Measurements from ENCODE around the gene MLPH. TPM values are rescaled to one million over a fixed set of nuclear protein-coding genes. Genes with fewer than 3 reads are reported as not detected.

Gene MLPH
- total RNA-seq, 4 donors from 2014 or later: 5.3 to 8.7 (median 7.8) TPM

DNA sequence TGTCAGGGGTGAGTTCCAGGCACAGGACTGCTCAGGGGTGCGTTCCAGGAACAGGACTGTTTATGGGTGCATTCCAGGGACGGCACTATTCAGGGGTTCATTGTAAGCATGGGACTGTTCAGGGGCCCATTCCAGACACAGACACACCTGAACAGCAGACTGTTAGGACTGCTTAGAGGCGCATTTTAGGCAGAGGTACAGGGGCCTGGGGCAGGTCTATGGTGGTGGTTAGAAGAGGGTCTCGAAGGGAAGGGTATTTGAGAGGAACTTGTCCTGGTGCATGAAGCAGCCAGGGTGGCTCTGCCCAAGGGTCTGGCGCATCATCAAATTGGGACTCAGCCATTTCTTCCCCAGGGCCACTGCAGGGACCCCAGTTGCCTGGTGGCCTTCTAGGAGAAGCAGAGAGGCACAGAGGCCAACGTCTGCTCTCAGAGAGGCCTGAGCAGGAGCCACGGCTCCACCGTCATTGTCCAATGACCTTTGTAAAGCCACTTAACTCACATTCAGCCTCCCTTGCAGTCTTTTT is 14.8 kb upstream of the MLPH start:
- TF ChIP-seq POLR2AphosphoS5 (IDR thresholded peaks at IDR 0.05) (no peak), EP300 (IDR thresholded peaks at IDR 0.05) (no peak), POLR2A (IDR thresholded peaks at IDR 0.05; ENCODE audit: low read depth) (no peak)
- TF ChIP-seq, protein P1, sequence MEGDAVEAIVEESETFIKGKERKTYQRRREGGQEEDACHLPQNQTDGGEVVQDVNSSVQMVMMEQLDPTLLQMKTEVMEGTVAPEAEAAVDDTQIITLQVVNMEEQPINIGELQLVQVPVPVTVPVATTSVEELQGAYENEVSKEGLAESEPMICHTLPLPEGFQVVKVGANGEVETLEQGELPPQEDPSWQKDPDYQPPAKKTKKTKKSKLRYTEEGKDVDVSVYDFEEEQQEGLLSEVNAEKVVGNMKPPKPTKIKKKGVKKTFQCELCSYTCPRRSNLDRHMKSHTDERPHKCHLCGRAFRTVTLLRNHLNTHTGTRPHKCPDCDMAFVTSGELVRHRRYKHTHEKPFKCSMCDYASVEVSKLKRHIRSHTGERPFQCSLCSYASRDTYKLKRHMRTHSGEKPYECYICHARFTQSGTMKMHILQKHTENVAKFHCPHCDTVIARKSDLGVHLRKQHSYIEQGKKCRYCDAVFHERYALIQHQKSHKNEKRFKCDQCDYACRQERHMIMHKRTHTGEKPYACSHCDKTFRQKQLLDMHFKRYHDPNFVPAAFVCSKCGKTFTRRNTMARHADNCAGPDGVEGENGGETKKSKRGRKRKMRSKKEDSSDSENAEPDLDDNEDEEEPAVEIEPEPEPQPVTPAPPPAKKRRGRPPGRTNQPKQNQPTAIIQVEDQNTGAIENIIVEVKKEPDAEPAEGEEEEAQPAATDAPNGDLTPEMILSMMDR (IDR thresholded peaks at IDR 0.05): no peak
- Histone ChIP-seq H3K4me1 (peaks cover 20 to 42% (median 37%) of the 10 kb centered on the region in 4 donors), H3K4me3 (no peak overlapping the region), H3K9me3 (no peaks in the 10 kb centered on the region), H3K36me3 (no peaks in the 10 kb centered on the region), H3K27ac (replicated peaks in 1 of 4) (peak overlapping the region in 3 of 4 donors; percentile 34 to 54 (median 40)), H3K27me3 (no peaks in the 10 kb centered on the region)
- 85% methylated on average over 8 of the region's 8 CpGs for WGBS
- intact Hi-C loops (cut with DNase I): loop anchor here (2.0 to 10.0 kb wide), 2 partner anchors 55 to 377 kb away; no protein-coding TSS in a partner anchor
- no peak for DNase-seq (ENCODE audit: extremely low spot score)

DNA sequence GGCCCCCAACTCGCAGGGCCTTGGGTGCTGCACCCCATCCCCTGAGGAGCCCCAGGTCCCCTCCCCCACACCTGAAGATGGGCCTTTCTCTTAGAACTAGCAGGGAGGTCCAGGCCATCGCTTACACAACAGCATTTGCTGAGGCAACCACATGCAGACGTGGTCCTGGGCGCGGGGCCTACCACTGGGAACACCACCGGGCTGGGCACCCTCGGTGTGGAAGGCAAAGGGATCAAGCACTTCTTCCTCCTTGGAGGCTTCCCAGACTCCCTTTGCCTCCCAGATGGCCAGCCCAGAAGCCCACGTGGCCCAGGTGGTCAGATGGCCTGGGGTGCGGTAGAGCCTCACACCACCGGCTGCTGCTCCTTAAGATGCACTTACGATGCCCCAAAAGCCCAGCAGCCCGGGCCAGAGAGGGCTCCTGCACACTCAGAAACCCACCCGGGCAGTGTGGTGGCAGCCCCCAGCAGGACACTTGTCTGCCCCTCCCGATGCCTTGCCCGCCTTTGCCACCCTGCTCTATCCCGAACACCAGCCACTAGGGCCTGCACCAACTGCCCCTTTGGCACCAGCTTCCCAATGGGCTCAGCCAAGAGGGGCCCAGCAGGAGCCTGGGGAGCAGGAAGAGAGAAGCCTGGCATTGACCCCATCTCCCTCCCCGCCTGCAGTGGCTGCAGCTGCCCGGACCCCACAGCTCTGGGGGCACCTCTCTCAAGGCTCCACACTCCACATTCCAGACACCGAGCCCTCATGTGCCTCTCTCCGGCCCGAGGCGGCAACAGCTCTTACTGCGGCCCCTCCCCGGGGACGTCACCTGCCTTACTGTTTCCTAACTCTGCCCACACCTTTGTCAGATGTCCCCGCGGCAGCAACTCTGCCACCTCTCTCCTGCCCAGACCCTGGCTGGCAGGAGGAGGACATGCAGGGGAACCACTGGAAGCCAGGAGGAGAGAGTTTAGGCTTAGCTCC is 13.9 kb upstream of the MLPH start:
- no peak for TF ChIP-seq POLR2AphosphoS5 (IDR thresholded peaks at IDR 0.05)
- no peak for TF ChIP-seq EP300 (IDR thresholded peaks at IDR 0.05)
- no peak for TF ChIP-seq POLR2A (IDR thresholded peaks at IDR 0.05; ENCODE audit: low read depth)
- TF ChIP-seq, protein P1 (IDR thresholded peaks at IDR 0.05): no peak
- intact Hi-C loops (cut with DNase I): loop anchor here (2.0 to 10.0 kb wide), 2 partner anchors 56 to 378 kb away; no protein-coding TSS in a partner anchor
- no peak overlapping the region for H3K4me3 ChIP-seq
- H3K27me3 ChIP-seq: no peaks in the 10 kb centered on the region
- H3K36me3 ChIP-seq: no peaks in the 10 kb centered on the region
- DNase-seq (ENCODE audit: extremely low spot score): no peak
- H3K9me3 ChIP-seq: no peaks in the 10 kb centered on the region
- WGBS: 96% methylated on average over 21 of the region's 27 CpGs
- peaks cover 20 to 42% (median 37%) of the 10 kb centered on the region in 4 donors for H3K4me1 ChIP-seq
- peak overlapping the region in 3 of 4 donors; percentile 91 to 95 (median 94) for H3K27ac ChIP-seq (replicated peaks in 1 of 4)

DNA sequence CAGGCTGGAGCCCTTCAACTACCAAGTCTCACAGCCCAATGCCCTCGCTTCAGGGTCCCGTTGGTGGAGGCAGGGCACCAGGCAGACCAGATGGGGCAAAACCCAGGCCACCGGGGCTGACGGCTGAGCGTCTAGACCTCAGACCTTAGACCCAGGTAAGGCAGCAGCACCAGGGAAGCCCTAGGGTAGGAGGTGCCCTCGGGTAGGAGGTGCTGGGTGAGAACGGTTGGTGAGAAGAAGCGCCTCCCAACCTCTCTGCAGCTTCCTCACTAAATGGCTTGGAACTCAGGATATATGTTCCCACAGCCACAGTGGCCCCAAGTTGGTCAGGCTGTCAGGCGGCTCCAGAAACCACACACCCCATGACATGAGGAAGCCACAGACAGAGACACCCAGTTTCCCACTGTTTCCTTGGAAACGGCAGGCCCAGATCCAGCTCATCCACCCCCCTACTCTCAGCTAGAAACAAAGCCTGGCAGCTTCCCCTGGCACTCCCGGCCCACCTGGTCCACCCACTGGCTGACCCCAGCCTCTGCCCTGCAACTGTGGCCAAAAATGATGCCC is 13.1 kb upstream of the MLPH start:
- DNase-seq (ENCODE audit: extremely low spot score): no peak
- no peaks in the 10 kb centered on the region for H3K36me3 ChIP-seq
- H3K4me3 ChIP-seq: peak overlapping the region in 1 of 4 donors; percentile 78
- intact Hi-C loops (cut with DNase I): loop anchor here (2.0 to 10.0 kb wide), 2 partner anchors 57 to 379 kb away; no protein-coding TSS in a partner anchor
- peaks cover 20 to 43% (median 38%) of the 10 kb centered on the region in 4 donors for H3K4me1 ChIP-seq
- 73% methylated on average over 5 of the region's 11 CpGs for WGBS
- H3K27me3 ChIP-seq: no peaks in the 10 kb centered on the region
- peak overlapping the region; percentile 91 to 95 (median 93) for H3K27ac ChIP-seq (replicated peaks in 1 of 4)
- no peaks in the 10 kb centered on the region for H3K9me3 ChIP-seq
- no peak for TF ChIP-seq EP300 (IDR thresholded peaks at IDR 0.05)

DNA sequence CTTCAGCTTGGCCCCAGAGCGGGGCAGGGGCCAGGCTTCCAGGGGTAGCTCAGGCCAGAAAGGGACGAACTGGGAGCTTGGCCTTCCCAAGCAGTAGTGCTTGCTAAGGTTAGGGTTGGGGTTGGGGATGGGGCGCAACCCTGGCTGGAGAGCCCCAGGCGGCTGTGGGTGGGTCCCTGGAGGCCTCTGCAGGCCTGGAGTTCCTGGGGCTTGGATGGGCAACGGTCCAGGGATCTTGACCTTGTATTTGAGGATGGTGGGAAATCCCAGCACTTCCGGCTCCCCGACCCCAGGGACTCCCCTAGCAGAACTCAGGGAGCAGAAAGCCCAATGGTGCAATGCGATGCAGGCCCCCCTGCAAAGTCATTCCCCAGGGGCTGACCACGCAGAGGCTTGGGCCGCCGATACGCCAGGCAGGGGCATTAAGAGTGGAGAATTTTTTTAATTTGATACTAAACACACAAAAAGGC is 12.6 kb upstream of the MLPH start:
- Histone ChIP-seq H3K27me3 (no peaks in the 10 kb centered on the region), H3K9me3 (no peaks in the 10 kb centered on the region), H3K36me3 (no peaks in the 10 kb centered on the region), H3K4me3 (peak overlapping the region; percentile 78 to 85 (median 80)), H3K27ac (replicated peaks in 1 of 4) (peak overlapping the region; percentile 91 to 95 (median 93)), H3K4me1 (peaks cover 20 to 48% (median 43%) of the 10 kb centered on the region in 4 donors)
- DNase-seq (ENCODE audit: extremely low spot score): no peak
- intact Hi-C loops (cut with DNase I): loop anchor here (10.0 kb wide), 1 partner anchor 380 kb away; no protein-coding TSS in a partner anchor
- TF ChIP-seq, protein P1 (IDR thresholded peaks at IDR 0.05): no peak
- TF ChIP-seq POLR2A (IDR thresholded peaks at IDR 0.05; ENCODE audit: low read depth) (no peak), EP300 (IDR thresholded peaks at IDR 0.05) (no peak)
- WGBS: 83% methylated on average over 9 of the region's 12 CpGs
